HG03565 (cell line): ENCODE results near the gene SLC30A2.

Experiments
- ATAC-seq: cut with Tn5 transposase; IDR thresholded peaks from one replicate; pipeline ENCODE4 v1.9.1; 2021; ENCODE audit warnings: mild to moderate bottlenecking, moderate library complexity; ENCODE audit not compliant: unreplicated experiment

The SLC30A2 gene

DNA sequence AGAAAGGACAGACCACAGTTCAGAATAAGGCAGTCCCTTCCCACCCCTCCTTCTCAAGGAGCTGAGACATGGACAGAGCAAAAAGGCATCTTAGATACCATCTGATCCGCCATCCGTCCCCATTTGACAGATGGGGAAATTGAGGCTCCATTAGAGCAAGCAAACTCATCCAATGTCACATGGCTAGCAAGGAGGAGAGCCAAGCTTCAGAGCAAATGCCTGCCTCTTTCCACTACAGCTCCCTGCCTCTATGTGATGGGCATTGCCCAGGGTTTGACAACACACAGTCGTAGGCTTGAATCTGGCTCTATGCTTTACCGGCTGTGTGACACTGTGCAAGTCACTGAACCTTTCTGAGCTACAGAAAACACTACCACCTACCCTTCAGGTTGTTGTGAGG is 3.9 kb downstream of the SLC30A2 start:
- no peak for ATAC-seq

DNA sequence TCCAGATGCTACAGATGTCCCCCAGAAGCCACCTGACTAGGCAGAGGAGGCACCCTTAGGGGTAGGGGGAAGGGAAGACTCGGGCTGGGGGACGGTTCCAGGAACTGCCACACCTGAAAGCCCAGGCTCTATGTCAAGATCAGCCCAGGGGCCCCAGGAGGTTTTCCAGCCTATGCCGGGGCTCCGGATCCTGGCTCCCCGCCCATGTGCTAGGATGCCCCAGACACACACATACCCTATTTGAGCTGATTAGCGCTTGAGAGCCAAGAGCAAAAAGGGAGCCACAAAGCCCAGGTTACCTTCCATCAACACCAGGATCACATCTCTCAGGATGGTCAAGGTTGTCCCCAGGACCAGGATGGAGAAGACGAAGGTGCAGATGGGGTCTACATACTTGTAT is 4.5 kb downstream of the SLC30A2 start:
- ATAC-seq = no peak

DNA sequence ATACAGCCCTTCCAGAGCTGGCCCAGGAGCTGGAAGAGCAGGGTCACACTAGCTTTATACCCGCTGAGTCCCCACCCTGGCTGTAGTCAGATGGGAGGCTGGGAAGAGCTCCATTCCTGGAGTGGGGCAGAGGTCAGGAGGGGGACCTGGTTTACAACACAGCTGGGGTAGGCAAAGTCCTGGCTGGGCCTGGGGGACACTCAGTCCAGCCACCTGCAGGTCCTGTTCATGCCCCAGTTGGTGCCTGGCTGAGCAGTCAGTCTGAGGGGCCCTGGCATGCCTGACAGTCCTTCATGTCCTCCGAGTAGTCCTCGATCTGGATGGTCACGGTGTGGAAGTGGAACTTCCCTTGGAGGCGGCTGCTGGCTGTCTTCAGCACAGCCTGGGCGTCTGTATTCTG is 7.0 kb downstream of the SLC30A2 start:
- no peak for ATAC-seq

DNA sequence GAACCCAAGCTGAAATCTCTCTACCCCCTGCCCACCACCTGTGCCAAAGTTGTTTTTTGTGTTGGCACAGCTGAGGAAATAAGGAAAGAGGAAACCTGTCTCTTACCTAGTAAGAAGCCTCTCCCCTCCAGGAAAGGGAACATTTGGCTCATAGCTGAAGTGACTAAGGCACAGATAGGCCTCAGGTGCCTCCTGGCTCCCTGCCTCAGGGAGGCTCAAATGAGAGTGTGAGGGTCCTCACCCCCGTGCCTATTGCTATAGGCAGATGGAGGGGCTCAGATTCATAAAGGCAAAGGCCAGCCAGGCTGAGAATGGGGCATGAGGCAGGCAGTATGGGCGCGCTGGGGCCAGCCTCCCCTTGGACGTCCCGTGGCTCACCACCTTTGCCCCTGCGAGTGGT is 7.4 kb downstream of the SLC30A2 start:
- ATAC-seq = no peak

DNA sequence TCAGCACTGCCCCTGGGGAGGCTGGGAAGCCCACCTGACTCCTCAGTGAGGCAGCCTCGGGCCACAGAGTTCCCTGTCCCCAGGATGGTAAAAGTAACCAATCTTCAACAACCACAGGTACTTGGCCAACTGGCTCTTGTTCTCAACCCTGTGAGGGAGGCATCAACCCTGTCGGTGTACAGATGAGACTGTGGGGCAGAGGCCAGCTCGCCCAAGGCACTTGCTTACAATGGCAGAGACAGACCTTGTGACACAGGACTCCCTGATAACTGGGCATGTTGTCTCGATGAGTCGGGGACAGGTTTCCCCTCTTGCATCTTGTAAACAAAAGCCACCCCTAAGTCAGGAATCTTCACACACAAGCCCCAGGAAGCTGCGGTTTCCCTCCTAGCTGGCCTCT is 8.0 kb downstream of the SLC30A2 start:
- ATAC-seq = no peak

DNA sequence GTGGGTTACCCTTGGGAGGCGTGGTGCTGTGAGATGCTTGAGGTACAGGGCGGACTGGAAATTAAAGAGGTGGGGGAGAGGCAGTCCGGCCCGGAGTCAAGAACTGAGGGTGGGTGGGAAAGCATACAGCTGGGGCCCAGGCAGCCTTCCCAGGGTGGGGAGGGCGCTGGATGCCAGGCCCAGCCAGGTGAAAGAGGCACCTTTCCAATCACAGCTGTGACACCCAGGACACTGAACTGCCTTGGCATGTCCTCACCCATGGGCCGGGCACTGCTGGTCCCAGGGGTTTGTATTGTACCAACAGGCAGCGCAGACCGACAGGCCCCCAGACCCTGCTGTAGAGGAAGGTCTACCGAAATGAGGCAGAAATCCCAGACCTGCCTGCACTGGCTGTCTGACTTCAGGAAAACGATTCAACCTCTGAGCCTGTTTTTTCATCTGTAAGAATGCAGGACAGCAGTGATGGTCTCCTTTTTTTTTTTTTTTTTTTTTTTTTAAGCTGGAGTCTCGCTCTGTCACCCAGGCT is 9.1 kb downstream of the SLC30A2 start:
- ATAC-seq = no peak

DNA sequence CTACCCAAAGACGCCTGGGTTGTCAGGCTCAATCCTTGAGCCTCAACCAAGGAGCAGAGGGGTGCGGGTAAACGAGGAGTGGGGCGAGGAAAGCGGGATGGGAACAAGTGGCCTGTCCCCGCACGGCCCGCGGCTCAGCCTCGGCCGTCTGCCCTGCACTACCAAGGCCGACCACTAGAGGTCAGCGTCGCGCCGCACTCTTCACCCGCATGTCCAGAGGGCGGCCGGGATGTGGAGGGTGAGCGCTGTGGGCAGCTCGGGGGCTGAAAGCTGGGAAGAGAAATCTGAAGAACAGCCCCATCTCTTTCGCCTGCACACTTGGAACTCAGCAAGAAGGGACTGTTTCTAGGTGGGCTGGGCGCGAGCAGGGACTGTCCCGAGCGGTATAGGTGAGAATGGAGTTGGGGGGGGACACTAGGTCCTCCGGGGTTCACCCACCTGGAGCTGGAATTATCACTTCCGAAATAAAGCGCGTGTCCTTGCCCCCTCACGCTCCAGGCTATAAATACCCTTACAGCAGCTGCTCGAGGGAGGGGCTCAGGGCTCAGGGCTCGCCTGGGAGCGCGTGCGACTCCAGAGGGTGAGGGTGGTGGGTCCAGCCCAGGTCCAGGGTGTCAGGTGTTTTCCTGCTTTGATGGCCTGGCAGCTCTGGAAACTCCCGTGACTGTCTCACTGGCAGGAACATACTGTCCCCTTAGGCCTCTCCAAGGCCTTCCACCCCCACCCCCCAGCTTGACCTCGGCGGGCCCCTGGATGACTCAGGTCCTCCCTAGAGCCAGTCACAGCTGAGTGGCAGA is 9.8 kb downstream of the SLC30A2 start:
- ATAC-seq = peak; percentile 54

DNA sequence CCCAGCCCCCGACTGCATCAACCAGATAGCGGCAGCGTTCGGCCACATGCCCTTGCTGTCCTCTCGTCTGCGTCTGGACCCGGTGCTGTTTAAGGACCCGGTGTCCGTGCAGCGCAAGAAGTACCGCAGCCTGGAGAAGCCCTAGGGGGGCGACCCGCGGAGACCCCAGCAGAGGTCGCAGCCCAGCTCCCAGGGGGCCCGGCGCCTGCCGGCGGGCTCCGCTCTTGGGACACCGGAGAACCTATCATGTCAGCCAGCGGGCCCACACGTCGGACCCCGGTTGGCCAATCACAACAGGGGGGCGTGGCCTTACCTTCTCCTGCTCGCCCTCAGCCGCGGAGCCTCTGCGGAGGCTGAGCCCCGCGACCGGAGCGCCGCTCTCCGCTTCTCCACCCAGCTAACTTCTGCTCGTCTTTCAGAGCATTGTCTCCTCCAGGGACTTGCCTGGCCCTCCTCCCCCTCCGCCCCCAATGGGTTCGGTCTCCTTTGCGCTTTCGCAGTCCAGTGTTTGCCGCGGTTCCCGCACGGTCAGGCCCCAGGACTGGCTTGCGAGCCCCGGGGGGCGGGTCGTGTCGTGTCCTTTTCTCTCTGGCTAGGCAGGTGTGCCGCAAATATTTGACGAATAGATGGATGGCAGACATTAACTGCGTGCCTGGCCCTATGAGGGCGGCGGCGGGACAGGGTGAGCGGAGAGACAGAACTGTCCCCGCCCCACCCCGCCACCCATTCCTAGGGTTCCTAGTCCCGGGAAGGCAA is 10.5 kb downstream of the SLC30A2 start:
- ATAC-seq = peak; percentile 78

DNA sequence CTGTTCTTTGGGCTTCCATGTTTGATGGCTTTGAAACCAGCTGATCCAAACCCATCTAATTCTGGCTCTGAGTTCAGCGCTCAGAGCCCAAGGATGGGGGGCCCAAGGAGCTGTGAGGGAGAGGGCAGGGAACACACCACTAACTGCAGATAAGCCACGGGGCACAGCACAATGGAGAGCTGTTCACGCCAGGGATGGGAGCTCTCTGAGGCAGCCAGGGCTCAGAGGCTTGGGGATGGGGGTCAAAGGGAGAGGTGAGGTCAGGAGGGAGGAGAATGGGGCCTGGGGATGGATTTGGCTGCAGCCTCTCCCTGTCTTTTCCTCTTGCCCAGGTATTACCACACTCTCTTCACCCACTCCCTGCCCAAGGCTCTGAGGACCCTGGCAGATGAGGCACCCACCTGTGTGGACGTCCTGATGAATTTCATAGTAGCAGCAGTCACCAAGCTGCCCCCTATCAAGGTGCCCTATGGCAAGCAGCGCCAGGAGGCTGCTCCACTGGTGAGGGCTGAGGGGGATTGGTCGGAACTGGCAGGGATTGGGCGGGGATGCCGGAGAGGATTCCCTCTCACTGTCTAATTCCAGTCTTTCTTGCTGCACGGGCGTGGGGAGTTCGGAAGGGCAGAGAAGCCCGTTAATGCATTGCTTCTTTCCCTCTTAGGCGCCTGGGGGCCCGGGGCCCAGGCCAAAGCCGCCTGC is 11.3 kb downstream of the SLC30A2 start:
- ATAC-seq = no peak

DNA sequence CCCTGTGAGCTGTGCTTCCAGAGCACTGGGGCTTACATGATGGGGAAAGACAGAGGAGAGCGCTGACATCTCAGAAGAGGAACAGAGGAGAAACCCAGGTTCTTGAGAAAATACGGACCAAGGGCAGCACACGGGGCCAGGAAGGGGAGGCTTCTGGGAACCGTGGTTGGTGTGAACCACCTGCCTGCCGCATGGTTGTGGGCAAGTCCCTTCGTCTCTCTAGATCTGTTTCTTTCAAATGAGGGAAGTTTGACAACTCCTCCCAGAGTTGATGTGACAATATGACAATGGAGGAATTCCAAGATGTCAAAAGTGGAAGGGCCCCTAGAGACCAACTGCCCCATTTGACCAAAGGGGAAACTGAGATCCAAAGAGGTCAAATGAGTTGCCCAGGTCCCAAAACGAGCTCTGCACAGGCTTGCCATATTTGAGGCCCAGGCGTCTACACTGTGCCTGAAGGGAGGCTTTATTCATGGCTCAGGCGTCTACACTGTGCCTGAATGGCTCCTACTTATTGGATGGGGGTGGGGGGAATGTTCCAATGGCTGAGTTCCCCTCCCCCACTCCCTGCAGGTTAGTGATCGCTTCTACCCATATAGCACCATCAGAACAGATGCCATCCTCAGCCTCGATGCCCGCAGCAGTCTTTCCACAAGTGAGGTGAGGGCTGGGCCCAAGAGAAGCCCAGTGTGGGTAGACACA is 13.1 kb downstream of the SLC30A2 start:
- no peak for ATAC-seq

DNA sequence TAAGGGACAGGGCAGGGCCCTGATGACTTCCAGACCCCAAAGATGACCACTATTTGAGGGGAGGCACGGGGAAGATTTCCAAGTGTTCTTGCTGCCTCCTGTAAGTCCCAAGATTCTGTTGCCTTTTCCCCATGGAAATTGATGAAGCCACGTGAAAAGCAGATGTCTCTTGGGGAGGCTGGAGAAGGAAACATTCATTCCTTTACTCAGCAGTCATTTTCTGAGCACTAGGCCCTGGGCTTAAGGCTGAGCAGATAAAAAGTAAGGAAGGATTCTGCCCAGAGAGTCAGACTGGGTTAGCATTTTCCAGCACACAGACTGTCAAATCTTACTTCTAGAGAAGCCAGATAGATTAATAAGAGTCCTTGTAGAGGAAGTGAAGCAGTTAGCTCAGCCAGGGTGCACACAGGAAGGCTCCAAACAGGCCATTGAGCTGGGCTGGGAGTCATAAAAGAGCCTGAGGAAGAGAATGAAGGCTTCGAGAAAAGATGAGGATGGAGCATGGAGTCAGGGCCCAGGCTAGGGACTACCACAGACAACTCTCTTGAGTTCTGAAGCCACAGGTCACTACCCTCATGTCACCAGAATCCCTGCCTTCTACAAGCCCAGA is 14.2 kb downstream of the SLC30A2 start:
- ATAC-seq = no peak

DNA sequence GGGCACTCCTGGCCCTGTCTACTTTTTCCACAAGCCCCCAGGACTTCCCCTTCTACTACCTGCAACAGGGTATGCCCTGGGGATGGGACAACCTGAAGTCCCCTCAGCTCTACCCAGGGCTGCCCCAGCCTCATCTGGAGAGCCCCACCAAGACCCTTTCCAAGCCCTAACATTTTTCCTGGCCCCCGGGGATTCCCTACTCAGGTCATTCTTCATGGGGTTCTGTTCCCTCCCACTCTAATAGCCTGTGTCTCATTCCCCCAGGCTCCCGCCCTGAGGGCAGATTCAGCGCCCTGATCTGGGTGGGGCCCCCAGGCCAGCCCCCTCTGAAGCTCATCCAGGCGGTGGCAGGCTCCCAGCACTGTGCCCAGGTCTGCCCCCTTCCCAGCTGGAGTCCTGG is 14.7 kb downstream of the SLC30A2 start:
- no peak for ATAC-seq

DNA sequence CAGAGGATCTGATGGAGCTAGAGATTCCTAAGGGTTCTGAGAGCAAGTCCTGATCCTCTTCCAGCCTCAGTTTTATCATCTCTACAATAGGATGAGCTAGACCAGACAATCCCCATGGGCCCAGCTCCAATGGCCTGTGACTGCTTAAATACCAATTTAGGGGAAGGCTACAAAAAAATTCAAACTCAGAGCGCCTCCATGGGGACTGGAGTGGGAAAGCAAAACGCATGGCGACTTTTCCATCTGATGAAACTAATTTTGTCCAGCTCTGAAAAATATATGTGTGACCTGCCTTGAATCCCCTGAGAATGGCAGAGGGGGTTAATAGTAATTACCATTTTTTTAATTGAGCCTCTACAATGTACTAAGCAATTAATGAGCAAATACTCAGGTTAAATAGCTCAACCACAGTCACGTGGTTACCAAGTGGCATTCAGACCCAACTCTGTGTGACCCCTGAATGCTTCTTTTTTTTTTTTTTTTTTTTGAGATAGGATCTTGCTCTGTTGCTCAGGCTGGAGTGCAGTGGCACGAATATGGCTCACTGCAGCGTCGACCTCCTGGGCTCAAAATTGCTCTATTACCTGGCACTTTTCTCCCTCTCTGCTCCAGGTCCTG is 15.9 kb downstream of the SLC30A2 start:
- no peak for ATAC-seq

DNA sequence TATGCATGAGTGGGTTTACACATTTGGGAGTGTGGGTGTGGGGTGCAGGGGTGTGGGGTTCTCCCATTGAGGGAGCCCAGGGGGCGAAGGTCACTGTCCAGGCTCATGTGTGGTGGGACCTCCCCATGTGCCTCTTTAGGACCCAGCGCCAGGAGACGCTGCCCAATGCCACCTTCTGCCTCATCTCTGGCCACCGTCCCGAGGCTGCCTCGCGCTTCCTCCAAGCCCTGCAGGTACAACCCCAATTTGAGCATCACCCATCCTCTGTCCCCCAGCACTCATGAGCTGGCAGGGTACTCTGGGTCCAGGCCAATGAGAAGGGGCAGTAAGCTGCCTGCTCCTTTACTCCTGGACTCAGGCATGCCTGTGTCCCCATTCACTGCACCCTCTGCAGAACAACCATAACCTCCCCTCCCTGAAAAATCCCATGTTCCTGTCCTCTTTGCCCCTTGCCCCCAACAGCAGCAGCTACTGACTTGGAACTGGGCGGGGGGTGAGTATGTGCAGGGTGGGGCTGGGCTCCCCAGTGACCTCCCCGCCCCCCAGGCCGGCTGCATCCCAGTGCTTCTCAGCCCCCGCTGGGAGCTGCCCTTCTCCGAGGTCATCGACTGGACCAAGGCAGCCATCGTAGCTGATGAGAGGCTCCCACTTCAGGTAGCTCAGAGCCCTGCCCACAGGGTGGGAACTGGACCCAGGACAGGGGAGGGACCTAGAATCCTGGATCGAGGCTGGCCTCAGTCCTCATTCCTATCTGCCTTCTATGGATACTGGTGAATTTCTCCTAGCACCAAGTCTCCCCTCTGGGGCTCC is 16.7 kb downstream of the SLC30A2 start:
- ATAC-seq = no peak

DNA sequence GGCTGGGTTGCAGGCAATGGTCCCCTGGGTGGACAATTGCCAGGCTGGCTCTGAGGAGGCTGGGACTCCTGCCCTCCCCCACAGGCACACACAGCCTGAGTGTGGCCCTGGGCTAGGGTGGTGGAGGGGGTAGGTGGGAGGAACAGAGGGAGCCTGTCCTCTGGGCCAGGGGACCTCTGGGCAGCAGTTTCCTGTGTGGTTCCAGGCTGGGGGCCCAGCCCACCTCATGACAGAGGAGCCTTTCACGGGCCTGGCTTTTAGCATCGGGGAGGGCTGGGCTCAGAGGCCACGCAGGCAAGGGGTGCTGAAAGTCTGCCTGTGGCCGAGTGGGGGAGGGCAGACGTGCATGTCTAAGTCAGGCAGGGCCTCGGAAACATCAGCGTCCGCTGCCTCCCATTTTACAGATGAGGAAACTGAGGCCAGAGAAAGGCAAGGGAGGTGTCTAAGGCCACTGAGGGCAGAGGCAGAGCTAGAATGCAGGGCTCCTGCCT is 17.4 kb downstream of the SLC30A2 start:
- no peak for ATAC-seq

DNA sequence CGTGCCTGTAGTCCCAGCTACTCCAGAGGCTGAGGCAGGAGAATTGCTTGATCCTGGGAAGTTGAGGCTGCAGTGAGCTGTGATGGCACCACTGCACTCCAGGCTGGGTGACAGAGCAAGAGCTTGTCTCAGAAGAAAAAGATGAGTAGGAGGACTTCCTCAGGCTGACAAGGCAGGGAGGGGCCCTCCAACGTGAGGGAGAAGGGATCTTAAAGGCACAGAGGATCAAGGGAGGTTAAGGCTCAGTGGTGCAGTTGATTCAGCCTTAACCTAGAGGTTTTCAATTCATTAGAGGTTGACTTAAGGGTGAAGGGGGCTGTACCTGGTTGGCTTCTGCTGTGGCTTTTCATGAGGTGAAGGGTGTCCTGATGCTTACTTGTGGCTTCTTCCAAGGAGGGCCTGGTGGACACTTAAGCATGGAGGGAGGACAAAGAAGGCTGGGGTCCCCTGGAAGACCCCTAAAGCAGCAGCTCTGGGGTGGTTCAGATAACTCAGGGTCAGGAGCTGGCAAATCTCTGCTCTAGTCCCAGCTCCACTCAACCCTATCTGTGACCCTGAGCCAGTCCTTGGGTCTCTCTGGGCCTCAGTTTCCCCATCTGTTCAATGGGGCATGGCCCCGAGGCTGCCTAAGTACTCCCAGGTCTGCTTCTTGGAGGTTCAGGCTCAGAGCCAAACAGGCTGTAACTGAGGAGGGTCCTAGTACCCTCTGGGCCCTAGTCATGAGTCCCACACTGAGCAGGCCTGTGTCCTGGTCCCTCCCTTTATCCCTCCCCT is 18.0 kb downstream of the SLC30A2 start:
- ATAC-seq = no peak

DNA sequence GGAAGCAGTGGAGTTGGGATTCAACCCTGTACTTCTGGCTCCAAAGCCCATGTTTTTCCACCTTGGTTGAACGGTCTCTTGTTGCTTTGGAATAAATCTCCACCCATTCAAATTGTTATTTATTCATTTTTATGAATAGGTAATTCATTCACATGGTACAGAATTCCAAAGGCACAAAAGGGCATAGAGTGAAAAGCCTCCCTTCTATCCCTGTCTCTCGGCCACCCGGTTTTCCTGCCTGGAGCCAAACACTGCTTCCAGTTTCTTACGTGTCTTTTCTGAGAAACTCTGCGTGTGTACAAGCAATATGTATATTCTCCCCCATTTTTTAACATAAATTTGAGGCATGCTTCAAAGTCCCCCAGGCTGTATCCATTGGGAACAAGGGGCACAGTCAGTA is 20.4 kb downstream of the SLC30A2 start:
- ATAC-seq = no peak

DNA sequence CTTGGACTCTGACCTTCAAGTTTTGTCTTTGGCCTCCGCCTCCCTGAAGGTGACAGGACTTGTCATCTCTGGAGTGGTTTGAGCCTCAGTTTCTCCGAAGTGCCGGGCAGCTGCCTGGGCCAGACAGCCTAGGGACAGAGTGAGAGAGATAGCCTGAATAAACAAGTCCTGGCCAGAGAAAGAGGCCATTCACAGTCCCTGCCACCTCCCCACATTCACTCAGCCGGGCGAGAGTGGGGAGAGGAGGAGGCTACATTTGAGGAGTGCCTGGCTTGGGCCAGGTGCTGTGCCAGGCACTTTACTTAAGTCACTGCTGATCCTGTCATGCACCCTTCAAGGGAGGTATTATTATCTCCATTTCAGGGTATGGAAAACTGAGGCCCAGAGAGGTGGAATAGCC is 20.9 kb downstream of the SLC30A2 start:
- ATAC-seq = no peak
